ENCODE measurements around the gene ARHGAP29. TPM values are rescaled to one million over a fixed set of nuclear protein-coding genes. Genes with fewer than 3 reads are reported as not detected.

ARHGAP29 gene
- total and polyA plus RNA-seq, 2 of the 8 experiments (the other 6 are each of a cell fraction or from before 2014, with no cell fraction given), result 0.57 to 3.2 TPM

GRCh38 chr1:94274561-94274960, 37.2 kb upstream of the ARHGAP29 start (continued):
- TF ChIP-seq CTBP2 (IDR thresholded peaks at IDR 0.05; ENCODE audit: borderline replicate concordance, insufficient read depth, insufficient read length, low read length) (no peak), SP2 (IDR thresholded peaks at IDR 0.05; ENCODE audit: low read length) (no peak)
